Measurements from ENCODE around the gene SPINK1.
"Not testable (repeated sequence)": the region's sequence is repeated elsewhere in the genome, so short reads cannot be mapped to it uniquely, and the experiment has no call there.

Gene SPINK1

DNA sequence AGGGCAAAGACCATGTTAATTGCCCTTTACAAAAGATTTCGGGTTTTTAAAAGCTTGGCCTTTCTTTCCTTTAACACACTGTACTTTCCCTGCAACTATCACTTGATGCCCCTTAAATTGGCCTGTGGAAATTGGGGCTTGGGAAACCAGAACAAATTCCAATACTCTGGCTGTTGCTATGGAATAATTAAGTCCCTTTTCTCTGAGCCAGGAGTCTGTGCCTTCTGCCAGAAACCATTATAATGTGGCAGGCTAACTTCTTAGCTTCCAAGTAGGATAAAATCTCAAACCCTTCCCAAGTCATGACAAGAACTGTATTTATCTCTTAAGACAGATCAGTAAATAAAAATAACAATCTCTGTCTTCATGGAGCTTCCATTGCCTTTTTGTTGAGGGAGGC, 1.1 kb upstream of the SPINK1 start:
- no peak for ATAC-seq (ENCODE audit: low read depth)
- no peaks in the 10 kb centered on the region for H3K36me3 ChIP-seq (ENCODE audit: low read depth)
- TF ChIP-seq CTCF (IDR thresholded peaks at IDR 0.05; ENCODE audit: poor library complexity, severe bottlenecking), result no peak
- peaks cover 7% of the 10 kb centered on the region for H3K27me3 ChIP-seq (ENCODE audit: insufficient read depth, poor library complexity, severe bottlenecking)
- no peak for DNase-seq (ENCODE audit: low spot score)
- no peaks in the 10 kb centered on the region for H3K9me3 ChIP-seq (ENCODE audit: severe bottlenecking)
- peaks cover 8% of the 10 kb centered on the region for H3K4me1 ChIP-seq (ENCODE audit: insufficient read depth, poor library complexity, severe bottlenecking)
- no peak overlapping the region for H3K4me3 ChIP-seq (ENCODE audit: severe bottlenecking)
- no peak overlapping the region for H3K27ac ChIP-seq (ENCODE audit: poor library complexity, severe bottlenecking)

DNA sequence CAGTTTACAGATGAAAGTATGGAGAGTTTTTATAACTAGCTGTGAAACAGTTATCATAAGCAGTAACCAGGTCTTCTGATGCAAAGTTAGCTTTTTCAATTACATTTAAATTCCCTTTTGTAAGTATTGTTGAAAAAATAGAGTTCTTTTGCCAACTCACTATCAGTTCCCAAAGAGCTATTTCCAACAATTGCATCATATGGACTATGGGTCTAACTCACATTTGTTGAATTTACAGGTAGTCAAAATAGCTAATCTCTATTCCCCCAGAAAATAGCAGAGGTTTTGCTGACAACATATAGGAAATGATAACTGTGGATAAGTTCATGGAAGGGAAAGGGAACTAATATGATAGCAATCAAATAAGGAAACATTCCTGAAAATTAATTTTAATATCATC, 1.4 kb downstream of the SPINK1 start:
- H3K36me3 ChIP-seq (ENCODE audit: low read depth), result no peaks in the 10 kb centered on the region
- H3K9me3 ChIP-seq (ENCODE audit: severe bottlenecking), result no peaks in the 10 kb centered on the region
- peaks cover 7% of the 10 kb centered on the region for H3K27me3 ChIP-seq (ENCODE audit: insufficient read depth, poor library complexity, severe bottlenecking)
- H3K27ac ChIP-seq (ENCODE audit: poor library complexity, severe bottlenecking), result no peak overlapping the region
- DNase-seq (ENCODE audit: low spot score) (no peak), ATAC-seq (ENCODE audit: low read depth) (no peak)
- H3K4me3 ChIP-seq (ENCODE audit: severe bottlenecking), result no peak overlapping the region
- TF ChIP-seq CTCF (IDR thresholded peaks at IDR 0.05; ENCODE audit: poor library complexity, severe bottlenecking), result no peak
- H3K4me1 ChIP-seq (ENCODE audit: insufficient read depth, poor library complexity, severe bottlenecking), result peaks cover 2% of the 10 kb centered on the region

- H3K27me3 ChIP-seq (ENCODE audit: insufficient read depth, poor library complexity, severe bottlenecking); H3K27ac ChIP-seq (ENCODE audit: poor library complexity, severe bottlenecking); ATAC-seq (ENCODE audit: low read depth); DNase-seq (ENCODE audit: low spot score); H3K9me3 ChIP-seq (ENCODE audit: severe bottlenecking); H3K36me3 ChIP-seq (ENCODE audit: low read depth); H3K4me1 ChIP-seq (ENCODE audit: insufficient read depth, poor library complexity, severe bottlenecking); H3K4me3 ChIP-seq (ENCODE audit: severe bottlenecking): not testable (repeated sequence)
Observed at GRCh38 chr5:147827017-147827416, 4.5 kb downstream of the SPINK1 start.

- Histone ChIP-seq H3K27ac (ENCODE audit: poor library complexity, severe bottlenecking) (no peak overlapping the region), H3K27me3 (ENCODE audit: insufficient read depth, poor library complexity, severe bottlenecking) (peaks cover 7% of the 10 kb centered on the region), H3K9me3 (ENCODE audit: severe bottlenecking) (no peaks in the 10 kb centered on the region), H3K36me3 (ENCODE audit: low read depth) (no peaks in the 10 kb centered on the region), H3K4me3 (ENCODE audit: severe bottlenecking) (no peak overlapping the region), H3K4me1 (ENCODE audit: insufficient read depth, poor library complexity, severe bottlenecking) (no peaks in the 10 kb centered on the region)
- DNase-seq (ENCODE audit: low spot score) (no peak), ATAC-seq (ENCODE audit: low read depth) (no peak)
- no peak for TF ChIP-seq CTCF (IDR thresholded peaks at IDR 0.05; ENCODE audit: poor library complexity, severe bottlenecking)
Observed at GRCh38 chr5:147826361-147826760, 5.1 kb downstream of the SPINK1 start.

- no peaks in the 10 kb centered on the region for H3K4me1 ChIP-seq (ENCODE audit: insufficient read depth, poor library complexity, severe bottlenecking)
- peak; percentile 97 for TF ChIP-seq CTCF (IDR thresholded peaks at IDR 0.05; ENCODE audit: poor library complexity, severe bottlenecking)
- DNase-seq (ENCODE audit: low spot score) (no peak), ATAC-seq (ENCODE audit: low read depth) (peak; percentile 84)
- no peaks in the 10 kb centered on the region for H3K9me3 ChIP-seq (ENCODE audit: severe bottlenecking)
- no peaks in the 10 kb centered on the region for H3K36me3 ChIP-seq (ENCODE audit: low read depth)
- peaks cover 10% of the 10 kb centered on the region for H3K27me3 ChIP-seq (ENCODE audit: insufficient read depth, poor library complexity, severe bottlenecking)
- no peak overlapping the region for H3K4me3 ChIP-seq (ENCODE audit: severe bottlenecking)
- H3K27ac ChIP-seq (ENCODE audit: poor library complexity, severe bottlenecking), result no peak overlapping the region
Observed at GRCh38 chr5:147822686-147823491, 8.6 kb downstream of the SPINK1 start.

DNA sequence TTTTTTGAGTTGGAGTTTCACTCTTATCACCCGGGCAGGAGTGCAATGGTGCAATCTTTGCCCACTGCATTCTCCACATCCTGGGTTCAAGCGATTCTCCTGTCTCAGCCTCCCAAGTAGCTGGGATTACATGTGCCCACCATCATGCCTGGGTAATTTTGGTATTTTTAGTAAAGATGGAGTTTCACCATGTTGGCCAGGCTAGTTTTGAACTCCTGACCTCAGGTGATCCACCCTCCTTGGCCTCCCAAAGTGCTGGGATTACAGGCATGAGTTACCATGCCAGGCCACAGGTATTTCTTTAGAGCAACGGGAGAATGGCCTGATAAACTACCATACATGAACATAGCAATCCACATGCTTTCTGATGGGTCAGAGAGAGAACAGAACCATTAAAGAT, 9.2 kb downstream of the SPINK1 start:
- H3K9me3 ChIP-seq (ENCODE audit: severe bottlenecking); H3K4me3 ChIP-seq (ENCODE audit: severe bottlenecking); DNase-seq (ENCODE audit: low spot score); H3K36me3 ChIP-seq (ENCODE audit: low read depth); ATAC-seq (ENCODE audit: low read depth); H3K4me1 ChIP-seq (ENCODE audit: insufficient read depth, poor library complexity, severe bottlenecking); H3K27ac ChIP-seq (ENCODE audit: poor library complexity, severe bottlenecking): not testable (repeated sequence)
- H3K27me3 ChIP-seq (ENCODE audit: insufficient read depth, poor library complexity, severe bottlenecking), result peaks cover 10% of the 10 kb centered on the region
